ENCODE data around the gene ATP9A.

The ATP9A gene

DNA sequence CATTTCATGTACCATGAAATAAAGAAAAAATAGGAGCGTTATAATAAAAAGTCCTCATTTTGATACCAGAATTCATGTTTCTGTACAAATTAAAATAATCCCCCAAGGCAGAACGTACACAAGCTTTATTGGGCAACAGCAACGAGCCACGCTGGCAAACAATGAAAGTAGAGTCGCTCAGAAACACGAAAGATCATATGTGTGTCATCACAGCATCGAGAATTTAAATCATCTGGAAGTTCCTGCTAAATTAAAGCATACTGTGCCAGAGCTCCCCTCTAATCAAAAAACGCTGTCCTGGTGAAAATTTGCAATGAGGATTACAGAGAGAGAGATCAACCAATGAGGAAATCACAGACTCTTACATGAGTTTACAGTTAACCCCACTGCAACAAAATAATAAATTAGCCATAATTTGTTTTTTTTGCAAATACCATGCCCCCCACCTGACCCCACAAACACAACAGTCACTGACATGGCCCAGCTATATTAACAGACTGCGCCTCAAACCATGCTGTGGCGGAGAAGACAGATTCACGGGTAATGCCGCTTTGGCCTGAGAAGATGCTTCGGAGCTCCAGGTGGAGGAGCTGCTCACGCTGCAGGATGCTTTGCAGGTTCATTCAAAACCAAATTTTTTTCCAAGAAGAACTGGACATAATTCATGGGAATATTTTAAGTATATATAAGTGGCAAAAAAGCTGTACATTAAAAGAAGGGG, 171.4 kb downstream of the ATP9A start:
- DNase-seq (ENCODE audit: low spot score), result no peak

DNA sequence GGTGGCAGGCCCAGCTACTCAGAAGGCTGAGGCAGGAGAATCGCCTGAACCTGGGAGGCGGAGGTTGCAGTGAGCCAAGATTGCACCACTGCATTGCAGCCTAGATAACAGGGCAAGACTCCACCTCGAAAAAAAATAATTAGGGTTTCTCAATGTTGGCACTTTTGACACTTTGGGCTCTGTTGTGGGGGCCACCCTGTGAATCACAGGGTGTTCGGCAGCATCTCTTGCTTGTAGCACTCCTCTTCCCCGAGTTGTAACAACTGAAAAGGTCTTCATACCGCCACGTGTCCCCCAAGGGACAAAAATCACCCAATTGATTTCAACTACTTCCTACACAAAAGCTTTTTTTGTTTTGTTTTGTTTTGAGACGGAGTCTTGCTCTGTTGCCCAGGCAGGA, 172.4 kb downstream of the ATP9A start:
- DNase-seq (ENCODE audit: low spot score), result no peak

GRCh38 chr20:51595058-51595532, 173.1 kb downstream of the ATP9A start:
- peak; percentile 93 for DNase-seq (ENCODE audit: low spot score)

DNA sequence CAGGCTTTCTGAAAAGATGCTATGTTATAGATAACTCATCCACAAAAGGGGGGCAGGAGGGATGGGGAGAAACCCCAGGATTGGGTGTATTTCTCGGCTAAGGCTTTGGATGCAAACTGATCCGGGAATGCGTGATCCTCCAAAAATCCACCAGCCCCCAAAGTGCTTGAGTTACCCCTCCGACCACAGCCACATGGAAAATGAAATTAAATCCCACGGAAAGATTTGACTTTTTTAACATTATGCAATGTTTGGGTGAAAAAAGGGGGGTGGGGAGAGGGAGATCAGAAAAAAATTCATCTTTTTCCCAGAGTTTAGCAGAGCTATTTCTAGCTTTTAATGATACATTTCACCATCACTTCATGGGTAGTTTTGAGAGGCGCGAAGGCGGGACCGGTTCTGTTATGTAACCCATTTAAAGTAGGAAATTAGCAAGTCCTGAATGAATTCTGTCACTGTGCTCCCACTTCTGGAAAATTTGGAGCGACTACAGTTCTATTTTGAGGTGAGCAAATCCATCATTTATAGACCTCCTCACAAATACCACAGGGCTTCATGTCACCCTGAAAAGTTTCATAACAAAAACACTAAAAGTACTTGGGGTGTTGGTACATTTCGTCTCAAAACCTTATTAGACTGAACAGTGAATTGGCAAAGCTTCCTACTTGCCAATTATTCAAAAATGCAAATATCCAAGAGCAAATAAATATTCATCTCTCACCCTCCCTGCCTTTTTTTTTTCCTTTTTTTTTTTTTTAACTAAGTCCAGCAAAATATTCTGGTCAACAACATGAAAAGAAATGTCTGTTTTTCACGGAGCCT, 173.7 kb downstream of the ATP9A start:
- no peak for DNase-seq (ENCODE audit: low spot score)

DNA sequence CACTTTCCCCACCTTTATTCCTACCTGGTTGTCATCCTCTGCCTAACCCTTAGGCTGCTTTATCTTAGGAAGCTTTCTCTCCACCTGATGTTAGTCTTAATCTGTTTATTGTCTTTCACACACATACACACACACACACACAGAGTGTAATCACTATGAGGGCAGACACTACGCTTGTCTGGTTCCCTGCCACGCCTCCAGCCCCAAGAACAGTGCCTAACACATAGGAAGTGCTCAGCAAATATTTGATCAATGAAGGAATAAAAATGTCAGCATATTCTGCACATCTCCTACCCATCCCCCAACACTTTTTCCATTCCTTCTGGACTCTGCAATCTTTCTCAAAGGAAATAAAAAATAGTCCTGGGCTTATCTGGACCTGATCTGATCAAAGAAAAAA, 174.6 kb downstream of the ATP9A start:
- DNase-seq (ENCODE audit: low spot score), result no peak

DNA sequence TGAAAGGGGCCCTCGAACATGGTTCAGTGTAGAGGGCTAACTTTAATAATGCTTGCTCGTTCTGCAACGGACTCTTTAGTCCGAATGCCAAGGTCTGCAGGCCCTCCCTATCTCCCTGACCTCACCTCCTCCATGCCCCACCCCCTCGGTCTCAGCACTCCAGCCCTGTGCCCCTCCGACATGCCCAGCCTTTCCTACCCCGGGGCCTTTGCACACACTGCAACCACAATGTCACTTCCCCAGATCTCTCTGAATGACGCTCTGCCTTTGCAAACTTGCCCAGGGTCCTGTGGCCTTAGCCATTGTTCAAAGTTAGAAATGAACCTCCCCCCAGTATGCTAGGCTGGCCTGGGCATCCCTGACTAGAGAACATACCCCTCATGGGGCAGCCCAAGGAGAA, 175.6 kb downstream of the ATP9A start:
- no peak for DNase-seq (ENCODE audit: low spot score)

DNA sequence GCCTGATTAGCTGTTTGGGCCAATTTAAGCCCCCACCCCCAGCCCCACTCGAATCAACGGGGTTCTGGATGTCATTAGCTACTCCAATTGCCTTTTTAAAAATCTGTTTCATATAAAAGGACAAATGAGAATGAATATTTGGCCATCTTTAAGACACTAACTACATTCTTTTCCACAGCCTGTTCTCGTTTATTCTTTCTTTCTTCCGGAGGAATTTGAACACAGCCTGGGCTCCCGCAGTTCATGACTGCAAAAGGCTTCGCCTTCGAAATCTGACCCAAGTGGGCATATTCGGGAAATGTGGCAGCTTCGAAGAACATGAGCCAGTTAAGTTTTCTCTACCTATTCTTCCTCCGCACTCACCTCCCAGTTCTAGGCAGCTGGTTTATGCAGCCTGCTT, 176.3 kb downstream of the ATP9A start:
- DNase-seq (ENCODE audit: low spot score), result no peak

DNA sequence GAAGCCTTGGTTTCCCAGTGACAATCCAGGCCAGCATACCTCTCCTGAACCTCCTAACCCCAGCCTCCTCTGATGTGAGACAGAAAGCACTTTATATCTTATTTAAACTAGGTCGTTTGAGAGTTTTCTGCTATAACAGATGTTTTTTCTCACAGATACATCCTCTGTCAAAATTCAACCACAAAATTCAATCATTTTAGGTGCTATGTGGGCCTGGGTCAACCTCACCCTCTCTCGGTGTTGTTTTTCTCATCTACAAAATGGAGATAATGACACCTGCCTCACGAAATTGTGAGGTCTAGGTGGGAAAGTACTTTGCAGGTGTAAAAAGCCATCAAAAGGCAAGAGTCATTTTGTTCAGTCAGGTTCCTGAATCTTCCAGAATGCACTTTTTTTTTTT, 179.4 kb downstream of the ATP9A start:
- no peak for DNase-seq (ENCODE audit: low spot score)

GRCh38 chr20:51587145-51587544, 181.0 kb downstream of the ATP9A start:
- no peak for DNase-seq (ENCODE audit: low spot score)

GRCh38 chr20:51586005-51586440, 182.2 kb downstream of the ATP9A start:
- DNase-seq (ENCODE audit: low spot score), result no peak

- DNase-seq (ENCODE audit: low spot score), result no peak
Measured at GRCh38 chr20:51585148-51585547, 183.0 kb downstream of the ATP9A start.

DNA sequence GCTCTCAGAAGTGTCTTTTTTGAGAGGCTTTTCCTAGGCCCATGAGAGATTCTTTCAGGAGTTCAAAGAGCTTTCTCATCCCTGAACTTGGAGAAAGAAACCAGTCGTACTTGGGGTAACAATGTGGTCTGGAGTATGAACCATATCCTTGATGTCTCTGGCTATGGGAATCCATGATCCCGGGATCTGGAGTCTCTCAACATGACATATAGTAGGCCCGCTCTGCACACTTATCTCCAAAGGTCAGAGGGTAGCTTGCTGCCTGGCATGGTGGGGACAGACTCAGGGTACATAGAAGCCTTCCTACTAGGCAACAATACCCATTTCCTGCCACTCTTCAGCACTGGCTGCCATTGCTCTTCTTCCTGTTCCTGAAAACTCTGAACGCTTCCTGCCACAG, 183.5 kb downstream of the ATP9A start:
- no peak for DNase-seq (ENCODE audit: low spot score)

GRCh38 chr20:51584116-51584515, 184.1 kb downstream of the ATP9A start:
- DNase-seq (ENCODE audit: low spot score), result no peak

GRCh38 chr20:51583499-51583898, 184.7 kb downstream of the ATP9A start:
- no peak for DNase-seq (ENCODE audit: low spot score)

DNA sequence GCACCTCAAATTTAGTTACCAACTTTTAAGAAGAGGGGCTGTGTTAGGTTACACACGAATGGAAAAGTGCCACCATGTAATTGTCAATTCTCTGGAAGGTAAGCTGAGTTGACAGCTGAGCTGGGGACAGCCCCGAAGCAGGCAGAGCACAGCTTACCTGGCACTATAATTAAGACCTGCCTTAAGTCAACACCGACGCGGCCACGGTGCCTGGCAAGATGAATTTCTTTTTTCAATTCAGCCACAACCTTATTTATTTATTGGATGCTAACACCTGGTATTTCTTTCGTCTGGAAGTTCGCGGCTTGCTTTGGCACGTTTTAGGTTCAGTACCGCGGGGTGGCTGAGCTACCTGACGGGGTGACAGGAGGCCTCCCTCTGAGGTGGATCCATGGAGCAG, 185.1 kb downstream of the ATP9A start:
- no peak for DNase-seq (ENCODE audit: low spot score)

- DNase-seq (ENCODE audit: low spot score), result no peak
Measured at GRCh38 chr20:51581571-51581970, 186.6 kb downstream of the ATP9A start.

- DNase-seq (ENCODE audit: low spot score), result no peak
Measured at GRCh38 chr20:51579137-51579536, 189.1 kb downstream of the ATP9A start.

DNA sequence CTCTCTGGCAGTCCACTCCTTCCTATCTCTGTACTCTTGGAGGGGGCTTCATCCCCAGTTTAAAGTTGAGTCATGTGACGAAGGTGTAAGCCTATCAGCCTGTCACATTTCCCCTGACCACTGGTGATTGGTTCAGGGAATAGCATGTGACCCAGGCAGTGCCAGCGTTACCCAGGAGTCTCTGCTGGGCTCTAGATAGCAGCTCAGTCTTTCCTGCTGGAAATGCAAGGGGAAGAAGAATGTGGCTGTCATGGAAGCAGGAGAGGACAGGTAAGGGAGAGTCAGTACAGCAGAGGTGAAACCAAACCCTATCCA, 190.1 kb downstream of the ATP9A start:
- DNase-seq (ENCODE audit: low spot score), result no peak

GRCh38 chr20:51577432-51578144, 190.6 kb downstream of the ATP9A start:
- no peak for DNase-seq (ENCODE audit: low spot score)

DNA sequence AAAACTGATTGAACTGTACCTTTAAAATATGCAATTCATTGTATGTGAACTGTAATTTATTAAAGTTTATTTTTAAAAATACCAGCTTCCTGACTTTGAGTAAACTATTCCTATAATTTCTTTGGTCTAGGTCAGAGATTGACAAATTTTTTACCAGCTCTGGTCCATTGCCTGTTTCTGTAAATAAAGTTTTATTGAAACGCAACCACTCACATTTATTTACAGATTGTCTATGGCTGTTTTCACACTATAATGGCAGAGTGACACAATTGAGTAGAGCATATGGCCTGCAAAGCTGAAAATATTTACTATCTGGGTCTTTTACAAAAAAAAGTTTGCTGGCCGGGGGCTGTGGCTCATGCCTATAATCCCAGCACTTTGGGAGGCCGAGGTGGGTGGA, 192.7 kb downstream of the ATP9A start:
- DNase-seq (ENCODE audit: low spot score), result no peak

- DNase-seq (ENCODE audit: low spot score), result no peak
Measured at GRCh38 chr20:51574248-51575033, 193.7 kb downstream of the ATP9A start.

GRCh38 chr20:51573576-51574243, 194.5 kb downstream of the ATP9A start:
- no peak for DNase-seq (ENCODE audit: low spot score)

Data from NAMALWA (cell line).